A673 (cell line): ENCODE results near the gene OR4E1.
"Not testable (repeated sequence)": the region's sequence is repeated elsewhere in the genome, so short reads cannot be mapped to it uniquely, and the experiment has no call there.

Experiments used
- EZH2 ChIP-seq: fragments of 200-600 bp; sonication (generic); IDR thresholded peaks from 2 replicates; pipeline ENCODE4 v1.6.1; 2017; ENCODE audit warnings: borderline replicate concordance, low read depth, mild to moderate bottlenecking, mixed read lengths, antibody characterized with exemption, low read length; ENCODE audit not compliant: poor library complexity, severe bottlenecking
- TF ChIP-seq, protein P1 (sequence below): fragments of 300-800, 200-600 bp; sonication (generic); conservative IDR thresholded peaks from 2 replicates; pipeline ENCODE4 v1.5.1; 2017; ENCODE audit warnings: low read depth, mild to moderate bottlenecking, antibody characterized with exemption, low read length, moderate library complexity, mixed read lengths

DNA sequence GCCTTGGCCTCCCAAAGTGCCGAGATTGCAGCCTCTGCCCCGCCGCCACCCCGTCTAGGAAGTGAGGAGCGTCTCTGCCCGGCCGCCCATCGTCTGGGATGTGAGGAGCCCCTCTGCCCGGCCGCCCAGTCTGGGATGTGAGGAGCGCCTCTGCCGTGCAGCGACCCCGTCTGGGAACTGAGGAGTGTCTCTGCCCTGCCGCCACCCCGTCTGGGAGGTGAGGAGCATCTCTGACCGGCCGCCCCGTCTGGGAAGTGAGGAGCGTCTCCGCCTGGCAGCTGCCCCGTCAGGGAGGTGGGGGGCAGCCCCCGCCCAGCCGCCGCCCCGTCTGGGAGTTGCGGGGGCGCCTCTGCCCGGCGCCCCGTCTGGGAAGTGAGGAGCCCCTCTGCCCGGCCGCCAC lies 24.0 kb upstream of the OR4E1 start:
- TF ChIP-seq, protein P1, sequence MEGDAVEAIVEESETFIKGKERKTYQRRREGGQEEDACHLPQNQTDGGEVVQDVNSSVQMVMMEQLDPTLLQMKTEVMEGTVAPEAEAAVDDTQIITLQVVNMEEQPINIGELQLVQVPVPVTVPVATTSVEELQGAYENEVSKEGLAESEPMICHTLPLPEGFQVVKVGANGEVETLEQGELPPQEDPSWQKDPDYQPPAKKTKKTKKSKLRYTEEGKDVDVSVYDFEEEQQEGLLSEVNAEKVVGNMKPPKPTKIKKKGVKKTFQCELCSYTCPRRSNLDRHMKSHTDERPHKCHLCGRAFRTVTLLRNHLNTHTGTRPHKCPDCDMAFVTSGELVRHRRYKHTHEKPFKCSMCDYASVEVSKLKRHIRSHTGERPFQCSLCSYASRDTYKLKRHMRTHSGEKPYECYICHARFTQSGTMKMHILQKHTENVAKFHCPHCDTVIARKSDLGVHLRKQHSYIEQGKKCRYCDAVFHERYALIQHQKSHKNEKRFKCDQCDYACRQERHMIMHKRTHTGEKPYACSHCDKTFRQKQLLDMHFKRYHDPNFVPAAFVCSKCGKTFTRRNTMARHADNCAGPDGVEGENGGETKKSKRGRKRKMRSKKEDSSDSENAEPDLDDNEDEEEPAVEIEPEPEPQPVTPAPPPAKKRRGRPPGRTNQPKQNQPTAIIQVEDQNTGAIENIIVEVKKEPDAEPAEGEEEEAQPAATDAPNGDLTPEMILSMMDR, result not testable (repeated sequence)
- not testable (repeated sequence) for TF ChIP-seq EZH2
